Hippocampal formation (tissue), 2 donors: ENCODE data around the gene USP4.
"Not testable (repeated sequence)": the region's sequence is repeated elsewhere in the genome, so short reads cannot be mapped to it uniquely, and the experiment has no call there.

ENCODE experiments used
- DNase-seq, 2 donors: peaks; one replicate each; lab custom pipeline; 2025; lab: John Stamatoyannopoulos, UW

USP4 gene

GRCh38 chr3:49352281-49352680 is 12.4 kb upstream of the USP4 start:
- DNase-seq = no peak

- DNase-seq = no peak
Measured at GRCh38 chr3:49351521-49352011, 11.7 kb upstream of the USP4 start.

GRCh38 chr3:49349348-49350114 is 9.7 kb upstream of the USP4 start:
- DNase-seq = no peak

GRCh38 chr3:49348361-49348760 is 8.5 kb upstream of the USP4 start:
- not testable (repeated sequence) for DNase-seq

DNA sequence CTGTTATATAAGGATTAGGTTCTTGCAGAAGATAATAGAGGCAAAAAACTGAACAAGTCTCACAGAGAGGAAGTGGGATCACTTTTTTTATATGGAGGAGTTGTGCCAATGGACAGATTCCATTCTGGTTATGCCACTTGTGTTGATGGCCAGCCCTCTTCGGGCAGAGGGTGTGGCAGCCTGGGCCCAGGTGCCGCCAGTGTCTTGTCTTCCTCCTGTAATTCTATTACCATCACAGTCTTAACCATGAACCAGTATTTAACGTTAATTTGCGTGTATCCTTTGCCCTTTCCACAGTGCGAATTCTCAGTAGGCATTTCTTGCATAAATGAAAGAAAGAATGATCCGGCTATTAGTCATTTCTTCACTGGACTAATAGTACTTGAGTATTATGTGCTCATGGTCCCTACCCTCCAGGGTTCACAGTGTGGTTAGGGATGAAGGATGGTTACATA is 7.0 kb upstream of the USP4 start:
- no peak for DNase-seq

- DNase-seq = no peak
Measured at GRCh38 chr3:49343163-49343562, 3.3 kb upstream of the USP4 start.

DNA sequence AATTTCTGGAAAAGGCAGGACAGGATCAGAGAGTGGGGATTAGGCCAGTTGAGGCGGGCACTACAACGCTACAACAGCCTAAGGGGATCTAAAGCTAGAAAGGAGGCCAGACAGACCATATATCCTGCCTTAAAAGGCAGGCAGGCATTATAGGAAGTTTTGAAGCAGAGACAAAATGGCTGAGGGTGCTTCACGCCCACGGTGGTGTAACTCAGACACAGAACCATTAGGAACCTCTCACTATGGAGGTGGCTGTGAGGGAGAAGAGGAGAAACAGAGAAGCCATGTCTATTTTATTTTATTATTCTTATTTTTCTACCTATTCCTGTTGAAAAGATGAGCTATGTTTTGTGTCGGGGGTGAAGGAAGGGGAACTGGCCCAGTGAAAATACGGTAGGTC is 2.1 kb upstream of the USP4 start:
- DNase-seq = no peak

DNA sequence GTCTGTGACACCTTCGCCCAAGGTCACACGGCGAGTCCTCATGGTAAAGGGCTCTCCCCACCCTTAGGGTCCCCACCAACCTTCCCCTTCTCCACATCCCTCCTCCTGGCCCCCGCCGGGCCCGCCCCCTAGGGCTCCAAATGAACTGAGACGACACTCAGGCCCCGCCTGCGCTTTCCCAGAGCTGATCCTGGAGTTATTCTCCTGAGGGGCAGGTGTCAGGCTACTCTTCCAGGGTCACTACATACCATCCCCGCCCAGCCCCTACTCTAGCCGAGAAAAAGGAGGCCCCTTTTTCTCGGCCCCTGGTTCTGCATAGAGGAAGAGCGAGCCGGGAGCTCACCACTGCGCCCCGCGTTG is 292 bp downstream of the USP4 start:
- no peak for DNase-seq

- DNase-seq = no peak
Measured at GRCh38 chr3:49333916-49334633, 5.8 kb downstream of the USP4 start.

DNA sequence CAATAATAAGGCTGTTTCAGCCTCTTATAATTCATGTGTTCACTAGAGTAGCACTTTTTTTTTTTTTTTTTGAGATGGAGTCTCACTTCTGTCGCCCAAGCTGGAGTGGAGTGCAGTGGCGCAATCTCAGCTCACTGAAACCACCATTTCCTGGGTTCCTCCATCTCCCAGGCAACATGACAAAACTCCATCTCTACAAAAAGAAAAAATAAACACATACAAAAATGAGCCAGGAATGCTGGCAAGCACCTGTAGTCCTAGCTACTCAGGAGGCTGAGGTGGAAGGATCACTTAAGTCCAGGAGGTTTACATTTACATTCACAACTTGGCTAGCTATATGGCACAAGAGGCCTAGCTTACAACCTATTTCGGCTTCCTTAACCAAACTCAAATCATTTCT is 6.8 kb downstream of the USP4 start:
- no peak for DNase-seq

GRCh38 chr3:49329186-49329585 is 10.7 kb downstream of the USP4 start:
- no peak for DNase-seq

GRCh38 chr3:49328350-49328749 is 11.5 kb downstream of the USP4 start:
- DNase-seq = not testable (repeated sequence)

- no peak for DNase-seq
Measured at GRCh38 chr3:49327485-49327884, 12.4 kb downstream of the USP4 start.

DNA sequence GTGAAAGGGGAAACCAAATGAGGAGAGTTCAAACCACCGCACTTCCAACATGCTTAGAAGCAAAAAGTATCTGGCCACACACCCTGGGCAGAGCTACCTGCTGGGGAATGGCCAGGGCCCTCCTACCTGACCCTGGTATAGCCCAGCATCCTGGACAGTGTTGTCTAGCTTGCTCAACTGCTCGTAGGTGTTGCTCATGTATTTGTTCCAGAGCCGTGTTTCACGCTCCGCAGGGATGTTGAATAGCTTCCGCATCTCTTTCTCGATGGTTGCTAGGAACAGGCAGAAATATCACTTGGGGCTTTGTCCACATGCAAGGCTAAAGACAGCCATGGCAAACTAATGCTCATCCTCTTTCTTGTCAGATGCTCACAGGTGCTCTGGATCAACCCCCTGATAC is 15.1 kb downstream of the USP4 start:
- DNase-seq = no peak

- no peak for DNase-seq
Measured at GRCh38 chr3:49316696-49317457, 23.0 kb downstream of the USP4 start.

- no peak for DNase-seq
Measured at GRCh38 chr3:49313896-49314688, 25.8 kb downstream of the USP4 start.

DNA sequence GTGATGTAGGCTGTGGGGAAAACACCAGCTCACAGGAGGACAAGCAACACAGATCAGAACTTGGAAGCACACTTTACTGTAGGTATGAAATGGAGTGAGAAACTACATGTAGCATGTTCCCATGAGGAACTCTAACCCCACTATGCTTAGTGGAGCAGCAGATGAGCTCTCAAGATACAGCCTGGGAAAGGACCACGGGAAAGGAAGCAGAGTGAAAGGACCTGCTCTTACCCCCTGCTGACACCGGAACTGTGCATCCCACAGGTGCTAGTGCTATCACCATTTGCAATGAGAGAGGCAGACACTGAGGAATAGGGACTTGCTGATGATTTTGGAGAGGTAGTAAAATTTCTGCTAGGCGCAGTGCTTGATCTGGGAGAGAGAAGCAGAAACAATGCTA is 28.6 kb downstream of the USP4 start:
- DNase-seq = no peak

GRCh38 chr3:49310677-49311076 is 29.2 kb downstream of the USP4 start:
- no peak for DNase-seq

GRCh38 chr3:49305608-49306007 is 34.2 kb downstream of the USP4 start:
- no peak for DNase-seq

GRCh38 chr3:49302613-49303012 is 37.2 kb downstream of the USP4 start:
- DNase-seq = no peak

DNA sequence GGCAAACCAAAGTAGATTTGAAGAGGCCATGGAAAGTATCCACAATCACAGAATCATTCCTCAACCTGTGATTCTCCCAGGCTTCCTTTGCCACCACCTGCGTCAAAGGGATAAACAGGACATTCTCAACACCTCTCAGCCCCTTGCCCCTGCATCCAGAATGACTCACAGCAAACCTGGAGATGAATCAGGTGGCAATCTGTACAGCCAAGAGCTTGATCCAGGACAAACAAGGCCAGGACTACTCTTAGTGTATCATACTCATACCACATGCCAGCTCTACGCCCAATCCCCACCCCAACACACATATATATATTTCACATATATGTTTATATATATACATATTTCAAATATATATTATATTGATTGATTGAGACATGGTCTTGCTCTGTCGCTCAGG is 39.3 kb downstream of the USP4 start:
- DNase-seq = no peak

DNA sequence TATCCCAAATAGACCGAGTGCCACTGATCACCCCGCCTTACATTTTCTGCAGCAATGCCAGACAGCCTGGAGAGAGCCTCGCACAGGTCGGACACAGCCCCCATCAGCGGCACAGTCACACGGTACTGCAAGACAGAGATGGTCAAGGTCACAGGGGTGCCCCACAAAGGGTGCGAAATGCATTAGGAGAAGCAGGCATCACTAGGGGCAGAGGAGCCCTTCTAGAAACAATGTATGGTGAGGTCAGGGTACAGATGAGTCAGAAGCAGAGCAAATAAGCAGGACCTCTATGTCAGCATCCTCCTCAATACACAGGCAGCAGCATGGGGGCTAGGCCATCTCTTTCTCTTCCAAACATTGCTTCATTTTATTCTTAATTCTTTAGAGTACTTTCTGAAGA is 41.3 kb downstream of the USP4 start:
- DNase-seq = no peak
